ENCODE measurements around the gene ERG28.

DNA sequence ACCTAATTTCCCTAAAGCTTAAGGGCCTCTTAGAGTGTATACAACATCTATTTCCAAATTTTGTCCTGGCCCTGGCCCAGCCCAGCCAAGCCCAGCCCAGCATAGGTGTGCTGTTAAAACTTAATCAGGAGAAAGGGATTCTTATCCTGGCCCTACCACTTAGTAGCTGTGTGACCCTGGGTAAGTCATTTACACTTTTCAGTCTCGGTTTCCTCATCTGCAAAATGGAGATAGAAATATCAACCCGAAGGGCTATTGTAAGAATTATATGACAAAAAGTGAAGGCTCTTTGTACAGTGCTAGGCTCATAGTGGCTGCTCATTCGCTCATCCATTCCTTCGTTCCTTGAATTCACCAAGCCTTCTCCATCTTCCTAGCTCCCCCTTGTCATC, 442 bp downstream of the ERG28 start:
- TF ChIP-seq CTCF (IDR thresholded peaks at IDR 0.05) (no peak), ZFX (IDR thresholded peaks at IDR 0.05; ENCODE audit: borderline replicate concordance) (no peak)
